Calu3 (cell line): ENCODE results near the gene HIVEP3. TPM values are rescaled to one million over a fixed set of nuclear protein-coding genes. Genes with fewer than 3 reads are reported as not detected.

ENCODE experiments used
- BruUV-seq: library from RNA; stranded (reverse); fragments of 400-500 nt; replicated peaks from 2 replicates; lab custom pipeline; 2021; lab: Mats Ljungman, UMichigan
- CTCF ChIA-PET: fragments of 300-600 bp; sonication (Branson Sonifier 250); formaldehyde crosslinking; loops from one replicate; lab custom pipeline; 2022; ENCODE audit warnings: antibody characterized with exemption; lab: Charles Lee
- DNase-seq: peaks from one replicate; pipeline ENCODE4 v3.0.0; 2022
- H3K27ac Mint-ChIP-seq: one replicate; pipeline ENCODE4 v1.8.0; 2022; ENCODE audit warnings: mixed read lengths; ENCODE audit not compliant: unreplicated experiment
- H3K27me3 Mint-ChIP-seq: one replicate; pipeline ENCODE4 v1.8.0; 2022; ENCODE audit warnings: mixed read lengths; ENCODE audit not compliant: unreplicated experiment
- H3K36me3 Mint-ChIP-seq: one replicate; pipeline ENCODE4 v1.8.0; 2022; ENCODE audit warnings: mild to moderate bottlenecking, moderate library complexity, mixed read lengths; ENCODE audit not compliant: insufficient read depth, unreplicated experiment
- H3K4me1 Mint-ChIP-seq: one replicate; pipeline ENCODE4 v1.8.0; 2022; ENCODE audit warnings: mild to moderate bottlenecking, low read depth, mixed read lengths; ENCODE audit not compliant: unreplicated experiment
- H3K4me3 Mint-ChIP-seq: one replicate; pipeline ENCODE4 v1.8.0; 2022; ENCODE audit warnings: mild to moderate bottlenecking, low read depth, moderate library complexity, mixed read lengths; ENCODE audit not compliant: unreplicated experiment
- H3K9me3 Mint-ChIP-seq: one replicate; pipeline ENCODE4 v1.8.0; 2022; ENCODE audit warnings: low read depth, mixed read lengths; ENCODE audit not compliant: unreplicated experiment
- CTCF ChIP-seq: fragments of 200-600 bp; IDR thresholded peaks from one replicate; pipeline ENCODE4 v1.8.0; 2022; ENCODE audit warnings: antibody characterized with exemption; ENCODE audit not compliant: unreplicated experiment
- intact Hi-C: fragments of 100-400 bp; cut with micrococcal nuclease; formaldehyde crosslinking; loops from one replicate; pipeline ENCODE4 v1.10.0; 2022; ENCODE audit not compliant: unreplicated experiment
- total RNA-seq: library from RNA; stranded (reverse); gene quantifications from 2 replicates; pipeline ENCODE4 v1.2.3, GENCODE V29; 2022

Gene HIVEP3
- total RNA-seq, 1 experiment from 2014 or later = 9.0 TPM

GRCh38 chr1:41573194-41573593, 345.5 kb downstream of the HIVEP3 start:
- intact Hi-C loops = loop anchor here (5.0 kb wide), 1 partner anchor 574 kb away; no protein-coding TSS in a partner anchor

GRCh38 chr1:41572224-41572623, 346.5 kb downstream of the HIVEP3 start:
- no peaks in the 10 kb centered on the region for H3K36me3 Mint-ChIP-seq
- no peak for DNase-seq
- CTCF ChIA-PET = interaction anchor here (1.5 to 2.2 kb wide), 2 partner anchors 57 to 601 kb away, joined by 3 to 6 read pairs; no protein-coding TSS in a partner anchor
- intact Hi-C loops = loop anchor here (5.0 kb wide), 1 partner anchor 575 kb away; no protein-coding TSS in a partner anchor
- H3K27me3 Mint-ChIP-seq = no peaks in the 10 kb centered on the region
- no peaks in the 10 kb centered on the region for H3K4me1 Mint-ChIP-seq
- H3K4me3 Mint-ChIP-seq = no peak overlapping the region
- BruUV-seq = no TSS peak
- no peak overlapping the region for H3K27ac Mint-ChIP-seq
- TF ChIP-seq CTCF = no peak
- H3K9me3 Mint-ChIP-seq = no peaks in the 10 kb centered on the region

More at GRCh38 chr1:41573194-41573593, 345.5 kb downstream of the HIVEP3 start:
- Mint-ChIP-seq H3K27ac (no peak overlapping the region), H3K4me1 (no peaks in the 10 kb centered on the region), H3K36me3 (no peaks in the 10 kb centered on the region), H3K27me3 (no peaks in the 10 kb centered on the region), H3K4me3 (no peak overlapping the region), H3K9me3 (no peaks in the 10 kb centered on the region)
- CTCF ChIA-PET = interaction anchor here (0.6 to 2.2 kb wide), 6 partner anchors 58 to 600 kb away, joined by 3 to 6 read pairs (median 3); no protein-coding TSS in a partner anchor
- no TSS peak for BruUV-seq
- no peak for TF ChIP-seq CTCF
- no peak for DNase-seq

- H3K9me3 Mint-ChIP-seq = no peaks in the 10 kb centered on the region
- intact Hi-C loops = loop anchor here (5.0 kb wide), 1 partner anchor 576 kb away; no protein-coding TSS in a partner anchor
These were observed 347.7 kb downstream of the HIVEP3 start for GRCh38 chr1:41571041-41571440.

GRCh38 chr1:41568204-41568603, 350.5 kb downstream of the HIVEP3 start:
- H3K36me3 Mint-ChIP-seq = no peaks in the 10 kb centered on the region
- H3K4me3 Mint-ChIP-seq = no peak overlapping the region
- H3K27me3 Mint-ChIP-seq = peaks cover 15% of the 10 kb centered on the region
- H3K4me1 Mint-ChIP-seq = no peaks in the 10 kb centered on the region
- CTCF ChIA-PET = interaction anchor here (1.3 kb wide), 1 partner anchor 31 kb away, joined by 3 read pairs; no protein-coding TSS in a partner anchor
- no TSS peak for BruUV-seq
- DNase-seq = no peak
- H3K9me3 Mint-ChIP-seq = no peaks in the 10 kb centered on the region
- no peak for TF ChIP-seq CTCF
- H3K27ac Mint-ChIP-seq = no peak overlapping the region
- intact Hi-C loops = no loop called here

More at GRCh38 chr1:41571041-41571440, 347.7 kb downstream of the HIVEP3 start:
- Mint-ChIP-seq H3K4me1 (no peaks in the 10 kb centered on the region), H3K4me3 (no peak overlapping the region), H3K36me3 (no peaks in the 10 kb centered on the region), H3K27me3 (no peaks in the 10 kb centered on the region), H3K27ac (no peak overlapping the region)
- TF ChIP-seq CTCF = no peak
- no TSS peak for BruUV-seq
- CTCF ChIA-PET = no interaction called here
- DNase-seq = no peak
